Mucosa of rectum (tissue), 2 donors: ENCODE measurements around the gene ARMC10.
"Not testable (repeated sequence)": the region's sequence is repeated elsewhere in the genome, so short reads cannot be mapped to it uniquely, and the experiment has no call there.

Source experiments
- H3K27ac ChIP-seq, 2 donors: one replicate each; pipeline ENCODE4 v1.7.0; 2013; ENCODE audit warnings: inconsistent platforms in 2 of 2, low read depth in 2 of 2, low read length in 2 of 2
- H3K27me3 ChIP-seq, 2 donors: one replicate each; pipeline ENCODE4 v1.7.0; 2013; ENCODE audit warnings: low read length in 2 of 2; ENCODE audit not compliant: control insufficient read depth in 2 of 2, insufficient read depth in 2 of 2
- H3K36me3 ChIP-seq, 2 donors: one replicate each; pipeline ENCODE4 v1.7.0; 2013; ENCODE audit warnings: low read length in 2 of 2; ENCODE audit not compliant: control insufficient read depth in 2 of 2, insufficient read depth in 2 of 2
- H3K4me1 ChIP-seq, 2 donors: one replicate each; pipeline ENCODE4 v1.7.0; 2013; ENCODE audit warnings: low read length in 2 of 2, mild to moderate bottlenecking in 1 of 2; ENCODE audit not compliant: control insufficient read depth in 2 of 2, insufficient read depth in 2 of 2
- H3K4me3 ChIP-seq, 2 donors: one replicate each; pipeline ENCODE4 v1.7.0; 2013; ENCODE audit warnings: low read length in 2 of 2
- H3K9ac ChIP-seq, 2 donors: one replicate each; pipeline ENCODE4 v1.7.0; 2013; ENCODE audit warnings: low read length in 2 of 2, low read depth in 1 of 2, mild to moderate bottlenecking in 1 of 2
- H3K9me3 ChIP-seq, 2 donors: one replicate each; pipeline ENCODE4 v1.7.0; 2013; ENCODE audit warnings: low read length in 2 of 2; ENCODE audit not compliant: control insufficient read depth in 2 of 2
- donor health status: healthy.
- donor health status: Normal muscosa, but diverticular disease.

ARMC10 gene

GRCh38 chr7:103134836-103135554 lies 60.1 kb downstream of the ARMC10 start:
- peaks cover 0 to 2% of the 10 kb centered on the region in 2 donors for H3K36me3 ChIP-seq
- no peaks in the 10 kb centered on the region for H3K9me3 ChIP-seq
- H3K4me3 ChIP-seq = no peak overlapping the region
- H3K27ac ChIP-seq = no peak overlapping the region
- peaks cover 8 to 12% of the 10 kb centered on the region in 2 donors for H3K4me1 ChIP-seq
- H3K9ac ChIP-seq = no peak overlapping the region
- no peaks in the 10 kb centered on the region for H3K27me3 ChIP-seq

DNA sequence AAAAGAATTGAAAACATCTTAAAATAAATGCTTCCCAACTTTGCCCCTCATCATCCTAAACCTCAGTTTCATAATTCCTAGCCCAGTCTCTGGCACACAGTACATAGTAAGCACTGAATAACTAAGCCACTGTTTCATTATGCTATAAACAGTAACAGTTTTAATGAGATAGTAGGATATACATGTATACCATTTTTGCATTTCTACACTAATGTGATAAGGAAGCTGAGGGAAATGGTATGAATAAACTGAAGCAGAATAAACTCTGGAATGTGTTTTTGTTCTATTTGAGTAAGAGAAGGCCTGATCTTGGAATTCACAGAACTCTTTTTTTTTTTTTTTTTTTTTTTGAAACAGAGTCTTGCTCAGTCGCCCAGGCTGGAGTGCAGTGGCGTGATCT lies 65.1 kb downstream of the ARMC10 start:
- Histone ChIP-seq H3K36me3 (peaks cover 0 to 2% of the 10 kb centered on the region in 2 donors), H3K27me3 (no peaks in the 10 kb centered on the region), H3K9me3 (no peaks in the 10 kb centered on the region), H3K4me1 (peaks cover 15 to 23% of the 10 kb centered on the region in 2 donors), H3K27ac (no peak overlapping the region), H3K9ac (no peak overlapping the region), H3K4me3 (no peak overlapping the region)

GRCh38 chr7:103140685-103141084 lies 65.7 kb downstream of the ARMC10 start:
- Histone ChIP-seq H3K27ac (no peak overlapping the region), H3K4me3 (no peak overlapping the region), H3K9ac (no peak overlapping the region), H3K27me3 (no peaks in the 10 kb centered on the region), H3K4me1 (peaks cover 15 to 23% of the 10 kb centered on the region in 2 donors), H3K9me3 (no peaks in the 10 kb centered on the region), H3K36me3 (peaks cover 0 to 2% of the 10 kb centered on the region in 2 donors)

DNA sequence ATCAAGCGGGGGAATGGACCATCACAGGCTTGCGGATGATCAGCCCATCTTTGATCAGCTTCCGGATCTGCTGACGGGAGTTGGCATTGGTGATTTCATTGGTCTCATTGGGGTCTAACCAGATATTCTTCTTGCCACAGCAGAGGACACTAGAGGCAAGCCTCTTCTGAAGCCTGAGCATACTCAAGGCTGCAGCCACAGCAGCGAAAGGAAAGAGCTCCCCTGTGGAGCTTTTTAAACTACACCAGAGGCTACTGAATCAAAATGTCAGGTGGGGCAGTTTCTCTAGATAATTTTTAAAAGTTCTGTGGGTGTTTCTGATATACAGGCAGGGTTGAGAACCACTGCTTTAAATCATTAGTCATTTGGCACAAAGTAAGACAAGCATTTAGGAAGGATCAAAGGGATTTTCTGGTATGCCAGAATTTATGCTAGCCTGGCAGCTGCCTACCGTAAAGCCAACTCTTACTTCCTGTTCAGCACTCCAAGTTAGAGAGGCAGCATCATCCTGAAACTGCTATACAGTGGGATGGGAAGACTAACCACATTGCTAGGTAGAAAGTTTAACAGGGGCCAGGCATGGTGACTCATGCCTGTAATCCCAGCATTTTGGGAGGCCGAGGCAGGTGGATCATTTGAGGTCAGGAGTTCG lies 66.9 kb downstream of the ARMC10 start:
- Histone ChIP-seq H3K27ac (no peak overlapping the region), H3K4me1 (peaks cover 19 to 24% of the 10 kb centered on the region in 2 donors), H3K9me3 (no peaks in the 10 kb centered on the region), H3K4me3 (no peak overlapping the region), H3K27me3 (no peaks in the 10 kb centered on the region), H3K36me3 (peaks cover 0 to 2% of the 10 kb centered on the region in 2 donors), H3K9ac (no peak overlapping the region)

GRCh38 chr7:103142494-103142893 lies 67.6 kb downstream of the ARMC10 start:
- H3K9ac ChIP-seq = no peak overlapping the region
- H3K4me1 ChIP-seq = peaks cover 19 to 27% of the 10 kb centered on the region in 2 donors
- H3K27me3 ChIP-seq = no peaks in the 10 kb centered on the region
- no peak overlapping the region for H3K27ac ChIP-seq
- no peaks in the 10 kb centered on the region for H3K9me3 ChIP-seq
- H3K36me3 ChIP-seq = peaks cover 0 to 2% of the 10 kb centered on the region in 2 donors
- H3K4me3 ChIP-seq = no peak overlapping the region

DNA sequence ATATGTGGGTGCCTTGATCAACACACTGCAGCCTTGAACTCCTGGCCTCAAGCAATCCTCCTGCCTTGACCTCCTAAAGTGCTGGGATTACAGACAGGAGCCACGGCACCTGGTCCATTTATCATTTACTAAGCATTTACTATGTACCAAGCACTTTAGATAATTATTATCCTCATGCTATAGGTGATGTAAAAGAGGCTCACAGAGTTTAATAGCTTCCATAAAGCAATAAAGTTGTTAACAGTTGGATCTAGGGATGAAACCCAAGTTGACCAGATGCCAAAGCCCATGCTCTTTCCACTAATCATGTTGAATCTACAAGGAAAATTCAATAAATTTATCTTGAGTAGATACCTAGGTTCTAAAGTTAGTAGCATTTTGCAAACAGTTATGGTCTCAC lies 68.9 kb downstream of the ARMC10 start:
- no peak overlapping the region for H3K9ac ChIP-seq
- peaks cover 0 to 2% of the 10 kb centered on the region in 2 donors for H3K36me3 ChIP-seq
- H3K9me3 ChIP-seq = no peaks in the 10 kb centered on the region
- no peak overlapping the region for H3K4me3 ChIP-seq
- no peaks in the 10 kb centered on the region for H3K27me3 ChIP-seq
- peaks cover 19 to 35% of the 10 kb centered on the region in 2 donors for H3K4me1 ChIP-seq
- H3K27ac ChIP-seq = no peak overlapping the region

DNA sequence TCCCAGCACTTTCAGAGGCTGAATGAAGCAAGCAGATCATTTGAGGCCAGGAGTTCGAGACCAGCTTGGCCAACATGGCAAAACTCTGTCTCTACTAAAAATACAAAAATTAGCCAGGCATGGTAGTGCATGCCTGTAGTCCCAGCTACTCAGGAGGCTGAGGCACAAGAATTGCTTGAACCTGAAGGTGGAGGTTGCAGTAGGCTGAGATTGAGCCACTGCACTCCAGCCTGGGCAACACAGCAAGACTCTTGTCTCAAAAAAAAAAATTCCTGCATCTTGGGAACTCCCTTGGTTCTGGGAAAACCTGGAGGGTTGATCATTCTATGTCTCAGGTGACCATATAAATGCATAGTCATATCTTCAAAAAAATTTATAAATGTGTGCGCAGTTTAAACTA lies 69.8 kb downstream of the ARMC10 start:
- not testable (repeated sequence) for H3K9me3 ChIP-seq, H3K36me3 ChIP-seq, H3K4me3 ChIP-seq, H3K27me3 ChIP-seq, H3K9ac ChIP-seq, H3K27ac ChIP-seq
- H3K4me1 ChIP-seq = peaks cover 23 to 38% of the 10 kb centered on the region in 2 donors

GRCh38 chr7:103148131-103148993 lies 73.4 kb downstream of the ARMC10 start:
- peaks cover 0 to 2% of the 10 kb centered on the region in 2 donors for H3K36me3 ChIP-seq
- H3K27ac ChIP-seq = peak overlapping the region; percentile 94 to 99
- H3K9me3 ChIP-seq = no peaks in the 10 kb centered on the region
- H3K4me3 ChIP-seq = peak overlapping the region; percentile 77 to 93
- peaks cover 29 to 40% of the 10 kb centered on the region in 2 donors for H3K4me1 ChIP-seq
- H3K9ac ChIP-seq = peak overlapping the region; percentile 85 to 92
- H3K27me3 ChIP-seq = no peaks in the 10 kb centered on the region
